Tibial nerve (tissue), 4 donors: ENCODE measurements around the gene EYS.

Experiments
- EP300 ChIP-seq, 2 donors: sonication (generic); formaldehyde crosslinking; IDR thresholded peaks; one replicate each; pipeline ENCODE4 v1.6.1; 2017; ENCODE audit warnings: antibody characterized with exemption in 2 of 2, mild to moderate bottlenecking in 1 of 2
- TF ChIP-seq, protein P1 (sequence below), 5 experiments: fragments of 200-600 bp in 3 of 5; fragments of 450-650 bp in 2 of 5; sonication (generic) in 3 of 5; IDR thresholded peaks; one replicate each; pipeline ENCODE4 v1.5.1; 2016 to 2019; ENCODE audit warnings: antibody characterized with exemption in 5 of 5, mild to moderate bottlenecking in 3 of 5, moderate library complexity in 2 of 5

DNA sequence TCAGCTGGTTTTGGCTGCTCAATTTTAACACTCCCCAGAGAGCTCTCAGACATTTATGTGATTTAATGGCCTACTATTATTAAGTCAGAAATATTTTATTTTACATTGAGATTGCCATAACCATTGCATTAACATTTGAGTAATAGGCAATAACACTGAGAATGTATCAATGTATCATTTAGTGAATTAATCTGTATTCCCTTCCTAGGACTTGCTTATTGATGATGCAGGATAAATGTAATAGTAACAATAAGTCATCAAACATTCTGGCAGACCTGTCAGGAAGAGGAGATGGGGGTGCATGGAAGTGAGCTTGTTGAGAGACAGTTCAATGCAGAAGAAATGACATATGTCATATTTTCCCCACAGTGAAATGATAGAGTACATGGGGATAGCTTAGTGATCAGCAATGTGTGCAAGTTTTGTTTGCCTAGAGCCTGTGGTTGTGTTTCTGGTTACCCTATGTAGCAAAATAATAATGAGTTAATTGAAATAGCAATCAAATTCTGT lies 458.9 kb downstream of the EYS start:
- TF ChIP-seq, protein P1, sequence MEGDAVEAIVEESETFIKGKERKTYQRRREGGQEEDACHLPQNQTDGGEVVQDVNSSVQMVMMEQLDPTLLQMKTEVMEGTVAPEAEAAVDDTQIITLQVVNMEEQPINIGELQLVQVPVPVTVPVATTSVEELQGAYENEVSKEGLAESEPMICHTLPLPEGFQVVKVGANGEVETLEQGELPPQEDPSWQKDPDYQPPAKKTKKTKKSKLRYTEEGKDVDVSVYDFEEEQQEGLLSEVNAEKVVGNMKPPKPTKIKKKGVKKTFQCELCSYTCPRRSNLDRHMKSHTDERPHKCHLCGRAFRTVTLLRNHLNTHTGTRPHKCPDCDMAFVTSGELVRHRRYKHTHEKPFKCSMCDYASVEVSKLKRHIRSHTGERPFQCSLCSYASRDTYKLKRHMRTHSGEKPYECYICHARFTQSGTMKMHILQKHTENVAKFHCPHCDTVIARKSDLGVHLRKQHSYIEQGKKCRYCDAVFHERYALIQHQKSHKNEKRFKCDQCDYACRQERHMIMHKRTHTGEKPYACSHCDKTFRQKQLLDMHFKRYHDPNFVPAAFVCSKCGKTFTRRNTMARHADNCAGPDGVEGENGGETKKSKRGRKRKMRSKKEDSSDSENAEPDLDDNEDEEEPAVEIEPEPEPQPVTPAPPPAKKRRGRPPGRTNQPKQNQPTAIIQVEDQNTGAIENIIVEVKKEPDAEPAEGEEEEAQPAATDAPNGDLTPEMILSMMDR (IDR thresholded peaks at IDR 0.05), result no peak
- TF ChIP-seq EP300 (IDR thresholded peaks at IDR 0.05), result no peak
